GM13976 (cell line): ENCODE data around the gene HTR3C.

ENCODE experiments used
- DNase-seq: peaks from one replicate; pipeline ENCODE4 v3.0.0; 2012; ENCODE audit warnings: low spot score
- CTCF ChIP-seq: IDR thresholded peaks from 2 replicates; pipeline ENCODE4 v1.5.1; 2012; ENCODE audit warnings: borderline replicate concordance, mild to moderate bottlenecking; ENCODE audit not compliant: insufficient read depth; ENCODE audit errors: extremely low read depth, missing control alignments, control extremely low read depth
- in situ Hi-C: fragments of 300-500 bp; cut with MboI; formaldehyde crosslinking; loops from one replicate; pipeline ENCODE4 v1.12.0; 2022; ENCODE audit warnings: low sequenced_read_pairs, mixed read lengths, inconsistent platforms; ENCODE audit not compliant: unreplicated experiment

HTR3C gene

GRCh38 chr3:184082034-184082433, 29.2 kb downstream of the HTR3C start:
- in situ Hi-C loops, result no loop called here
- no peak for TF ChIP-seq CTCF
- DNase-seq, result no peak

GRCh38 chr3:184082465-184082864, 29.6 kb downstream of the HTR3C start:
- TF ChIP-seq CTCF, result no peak
- in situ Hi-C loops, result no loop called here
- no peak for DNase-seq

- in situ Hi-C loops, result no loop called here
- no peak for DNase-seq
- no peak for TF ChIP-seq CTCF
These were observed 32.6 kb downstream of the HTR3C start for GRCh38 chr3:184085389-184085852.

GRCh38 chr3:184092199-184092598, 39.4 kb downstream of the HTR3C start:
- DNase-seq, result no peak
- in situ Hi-C loops, result no loop called here
- no peak for TF ChIP-seq CTCF

GRCh38 chr3:184096811-184097383, 44.0 kb downstream of the HTR3C start, which contains the start of gene HTR3E:
HTR3E (plus strand) TSS chr3:184097064; CDS start chr3:184097530, 466 bp downstream.
- in situ Hi-C loops, result no loop called here
- no peak for TF ChIP-seq CTCF
- DNase-seq, result no peak

GRCh38 chr3:184097556-184097955, 44.7 kb downstream of the HTR3C start:
- TF ChIP-seq CTCF, result no peak
- in situ Hi-C loops, result no loop called here
- no peak for DNase-seq
